B cell (primary cell): ENCODE measurements around the gene PNMA8B. TPM values are rescaled to one million over a fixed set of nuclear protein-coding genes. Genes with fewer than 3 reads are reported as not detected.

ENCODE experiments used
- ATAC-seq: fragments of 200-7000 bp; cut with Tn5 transposase; one replicate; pipeline ENCODE4 v1.10.0; 2021; ENCODE audit warnings: low read depth, mild to moderate bottlenecking, moderate number of reproducible peaks, moderate library complexity
- CTCF ChIA-PET: fragments of 350-600 bp; sonication (Branson Sonifier 250); formaldehyde crosslinking; loops from one replicate; lab custom pipeline; 2021; ENCODE audit warnings: antibody characterized with exemption, inconsistent platforms; lab: Charles Lee
- POLR2A ChIA-PET: fragments of 350-600 bp; sonication (Branson Sonifier 250); formaldehyde crosslinking; loops from one replicate; lab custom pipeline; 2021; ENCODE audit warnings: antibody characterized with exemption; lab: Charles Lee
- DNase-seq: peaks from one replicate; pipeline ENCODE4 v3.0.0; 2013
- H2AFZ ChIP-seq: 2 replicates; pipeline ENCODE4 v1.6.1; 2012; ENCODE audit warnings: mild to moderate bottlenecking, low read depth, low read length; ENCODE audit not compliant: insufficient read depth, poor library complexity, severe bottlenecking
- H3K27ac ChIP-seq, 2 donors: 1 replicate in 1 of 2; 2 replicates in 1 of 2; pipeline ENCODE4 v1.5.1; 2012 to 2013; ENCODE audit warnings: low read length in 2 of 2, mild to moderate bottlenecking in 2 of 2, moderate library complexity in 1 of 2
- H3K27me3 ChIP-seq, 4 experiments: fragments of 200-600 bp in 1 of 4; sonication (generic) in 1 of 4; replicated peaks in 1 of 4; 1 replicate in 2 of 4; 2 replicates in 2 of 4; pipeline versions ENCODE4 v1.6.1 to v1.7.0; 2013 to 2016; ENCODE audit warnings: low read length in 3 of 4, mild to moderate bottlenecking in 2 of 4, mixed read lengths in 1 of 4, moderate library complexity in 1 of 4; ENCODE audit not compliant: insufficient read depth in 4 of 4, control insufficient read depth in 3 of 4; ENCODE audit errors: control extremely low read depth in 1 of 4
- H3K36me3 ChIP-seq, 2 experiments: replicated peaks in 1 of 2; 1 replicate in 1 of 2; 2 replicates in 1 of 2; pipeline versions ENCODE4 v1.6.1 to v1.7.1; 2013; ENCODE audit warnings: low read length in 1 of 2; ENCODE audit not compliant: insufficient read depth in 2 of 2, control insufficient read depth in 1 of 2; ENCODE audit errors: control extremely low read depth in 1 of 2, extremely low read depth in 1 of 2
- H3K4me1 ChIP-seq, 2 donors: fragments of 200-600 bp in 1 of 2; sonication (generic) in 1 of 2; 1 replicate in 1 of 2; 2 replicates in 1 of 2; pipeline versions ENCODE4 v1.5.1 to v1.6.1; 2013 to 2017; ENCODE audit warnings: low read length in 2 of 2; ENCODE audit not compliant: control insufficient read depth in 2 of 2, insufficient read depth in 2 of 2
- H3K4me2 ChIP-seq: replicated peaks from 2 replicates; pipeline ENCODE3; 2012; ENCODE audit warnings: mild to moderate bottlenecking, low read depth, low read length; ENCODE audit not compliant: poor library complexity, severe bottlenecking
- H3K4me3 ChIP-seq, 5 experiments: fragments of 200-600 bp in 1 of 5; sonication (generic) in 1 of 5; 1 replicate in 3 of 5; 2 replicates in 2 of 5; pipeline versions ENCODE4 v1.5.1 to v1.7.0; 2011 to 2016; ENCODE audit warnings: low read length in 4 of 5, mild to moderate bottlenecking in 4 of 5, low read depth in 2 of 5, control low read depth in 1 of 5, moderate library complexity in 1 of 5; ENCODE audit not compliant: insufficient read depth in 1 of 5; ENCODE audit errors: control extremely low read depth in 1 of 5, extremely low read depth in 1 of 5
- H3K79me2 ChIP-seq: fragments of 200-600 bp; sonication (generic); one replicate; pipeline ENCODE4 v1.6.0; 2016; ENCODE audit warnings: low read length; ENCODE audit not compliant: control insufficient read depth, insufficient read depth
- H3K9ac ChIP-seq: fragments of 200-600 bp; sonication (generic); 2 replicates; pipeline ENCODE4 v1.6.1; 2017; ENCODE audit warnings: mild to moderate bottlenecking, low read length, moderate library complexity
- H3K9me3 ChIP-seq, 3 donors: one replicate each; pipeline versions ENCODE4 v1.6.1 to v1.7.1; 2013; ENCODE audit warnings: low read length in 2 of 3; ENCODE audit not compliant: control insufficient read depth in 2 of 3, insufficient read depth in 1 of 3; ENCODE audit errors: control extremely low read depth in 1 of 3
- H4K20me1 ChIP-seq: 2 replicates; pipeline ENCODE4 v1.6.0; 2012; ENCODE audit warnings: mild to moderate bottlenecking, low read length; ENCODE audit not compliant: insufficient read depth, control insufficient read depth, poor library complexity, severe bottlenecking
- H3K27ac Mint-ChIP-seq: one replicate; pipeline ENCODE4 v1.8.0; 2021; ENCODE audit warnings: mixed read lengths
- H3K27me3 Mint-ChIP-seq: one replicate; pipeline ENCODE4 v1.8.0; 2021; ENCODE audit warnings: mixed read lengths
- H3K4me1 Mint-ChIP-seq: one replicate; pipeline ENCODE4 v1.8.0; 2021; ENCODE audit warnings: mixed read lengths
- H3K4me3 Mint-ChIP-seq: one replicate; pipeline ENCODE4 v1.8.0; 2021; ENCODE audit warnings: mixed read lengths
- H3K9me3 Mint-ChIP-seq: one replicate; pipeline ENCODE4 v1.8.0; 2022; ENCODE audit warnings: mixed read lengths; ENCODE audit not compliant: insufficient read depth
- CTCF ChIP-seq: fragments of 200-600 bp; IDR thresholded peaks from one replicate; pipeline ENCODE4 v1.8.0; 2022; ENCODE audit warnings: antibody characterized with exemption, mild to moderate bottlenecking
- EZH2 ChIP-seq: IDR thresholded peaks from 2 replicates; pipeline ENCODE4 v1.6.1; 2012; ENCODE audit warnings: borderline replicate concordance, low read depth, mild to moderate bottlenecking, moderate library complexity, low read length; ENCODE audit not compliant: insufficient read depth, poor library complexity, severe bottlenecking
- WGBS: methylation state at CpG from one replicate; pipeline ENCODE4 v1.1.5; 2013; ENCODE audit warnings: missing lambda C conversion rate; ENCODE audit not compliant: insufficient coverage; 5-methylcytosine and 5-hydroxymethylcytosine counted together
- intact Hi-C: fragments of 100-400 bp; cut with micrococcal nuclease; formaldehyde crosslinking; loops from one replicate; pipeline ENCODE4 v1.10.0; 2022
- polyA plus RNA-seq: library from polyadenylated mRNA; depleted of rRNA; stranded (reverse); fragments of >200 nt; gene quantifications from 2 replicates; pipeline ENCODE4 v1.2.3, GENCODE V29; 2012
- total RNA-seq, 2 donors: library from RNA; stranded (reverse); fragments of 120-200 nt in 1 of 2; gene quantifications; 1 replicate in 1 of 2; 2 replicates in 1 of 2; pipeline versions ENCODE4 v1.2.3 to v1.2.4, GENCODE V29; 2013 to 2022

PNMA8B gene
- total and polyA plus RNA-seq, 2 donors (not counting 1 experiment from before 2014, with no cell fraction given): 0.10 to 0.32 TPM

DNA sequence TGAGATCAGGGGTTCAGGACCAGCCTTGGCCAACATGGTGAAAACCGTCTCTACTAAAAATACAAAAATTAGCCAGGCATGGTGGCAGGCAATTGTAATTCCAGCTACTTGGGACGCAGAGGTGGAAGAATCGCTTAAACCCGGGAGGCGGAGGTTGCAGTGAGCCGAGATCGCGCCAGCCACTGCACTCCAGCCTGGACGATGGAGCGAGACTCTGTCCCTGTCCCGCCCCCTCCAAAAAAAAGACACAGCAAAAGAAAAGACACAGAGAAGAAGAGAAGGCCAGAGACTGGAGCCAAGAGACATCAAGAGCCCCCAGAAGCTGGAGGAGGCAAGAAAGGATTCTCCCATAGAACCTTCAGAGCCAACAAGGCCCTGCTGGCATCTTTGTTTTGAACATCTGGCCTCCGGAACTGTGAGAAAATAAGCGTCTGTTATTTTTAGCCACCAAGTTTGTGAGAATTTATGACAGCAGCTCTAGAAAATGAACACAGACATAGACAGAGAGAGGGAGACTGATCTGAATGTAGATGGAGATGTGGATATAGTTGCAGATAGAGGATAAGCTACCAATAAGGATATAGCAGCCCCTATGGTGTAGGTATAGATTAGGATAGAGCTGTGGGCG, 25.7 kb upstream of the PNMA8B start:
- Histone ChIP-seq H3K79me2 (no peaks in the 10 kb centered on the region), H3K27me3 (no peaks in the 10 kb centered on the region), H3K4me1 (peaks cover 5 to 8% of the 10 kb centered on the region in 2 donors), H3K36me3 (no peaks in the 10 kb centered on the region), H2AFZ (no peak overlapping the region), H3K9ac (no peak overlapping the region), H3K4me3 (no peak overlapping the region), H3K4me2 (no peak overlapping the region), H4K20me1 (no peaks in the 10 kb centered on the region), H3K27ac (no peak overlapping the region), H3K9me3 (peaks cover 0 to 14% (median 2%) of the 10 kb centered on the region in 3 donors)
- intact Hi-C loops: no loop called here
- 98% methylated on average over 10 of the region's 14 CpGs for WGBS
- no peak for DNase-seq
- Mint-ChIP-seq H3K27me3 (no peaks in the 10 kb centered on the region), H3K27ac (no peak overlapping the region), H3K4me3 (no peak overlapping the region), H3K9me3 (no peaks in the 10 kb centered on the region), H3K4me1 (peaks cover 15% of the 10 kb centered on the region)
- CTCF ChIA-PET: interaction anchor here (0.5 to 9.6 kb wide), 3 partner anchors 8 to 55 kb away, joined by 3 to 130 read pairs (median 4); no protein-coding TSS in a partner anchor
- POLR2A ChIA-PET: no interaction called here
- ATAC-seq: no peak
- TF ChIP-seq CTCF (no peak), EZH2 (no peak)

- no peak overlapping the region for H3K9ac ChIP-seq
- H3K27ac Mint-ChIP-seq: no peak overlapping the region
- ATAC-seq: no peak
Measured at GRCh38 chr19:46520616-46521015, 24.9 kb upstream of the PNMA8B start.

More at GRCh38 chr19:46520616-46521015, 24.9 kb upstream of the PNMA8B start:
- peaks cover 0 to 1% (median 0%) of the 10 kb centered on the region in 4 experiments for H3K27me3 ChIP-seq
- H3K4me1 ChIP-seq: peaks cover 5 to 8% of the 10 kb centered on the region in 2 donors
- H3K27ac ChIP-seq: no peak overlapping the region
- H3K4me1 Mint-ChIP-seq: peaks cover 15% of the 10 kb centered on the region
- H3K9me3 ChIP-seq: peaks cover 0 to 12% (median 2%) of the 10 kb centered on the region in 3 donors
- ChIA-PET POLR2A (interaction anchor here (0.6 kb wide), 1 partner anchor 320 kb away, joined by 3 read pairs; no protein-coding TSS in a partner anchor), CTCF (interaction anchor here (0.9 to 1.1 kb wide), 3 partner anchors 8 to 17 kb away, joined by 3 to 7 read pairs (median 6); no protein-coding TSS in a partner anchor)
- intact Hi-C loops: no loop called here
- H3K27me3 Mint-ChIP-seq: peaks cover 5% of the 10 kb centered on the region
- WGBS: 72% methylated on average over 2 of the region's 6 CpGs
- H4K20me1 ChIP-seq: no peaks in the 10 kb centered on the region
- H3K36me3 ChIP-seq: no peaks in the 10 kb centered on the region
- no peak for DNase-seq
- H3K4me3 ChIP-seq: no peak overlapping the region
- no peaks in the 10 kb centered on the region for H3K79me2 ChIP-seq
- H3K4me3 Mint-ChIP-seq: no peak overlapping the region
- TF ChIP-seq CTCF (no peak), EZH2 (no peak)
- H3K4me2 ChIP-seq: no peak overlapping the region
- H2AFZ ChIP-seq: no peak overlapping the region
- H3K9me3 Mint-ChIP-seq: no peaks in the 10 kb centered on the region
